ENCODE results near the gene ZNF654. TPM values are rescaled to one million over a fixed set of nuclear protein-coding genes. Genes with fewer than 3 reads are reported as not detected.
A peak's percentile ranks its signal among the peaks of the same experiment; 100 is the strongest.

ZNF654 gene
- total RNA-seq, 3 donors from 2014 or later, result 15.4 to 26.3 (median 16.5) TPM

GRCh38 chr3:88093266-88093665 lies 34.2 kb downstream of the ZNF654 start:
- H3K36me3 ChIP-seq, result peaks cover 5% of the 10 kb centered on the region
- no peaks in the 10 kb centered on the region for H3K9me3 ChIP-seq
- no peak for DNase-seq (ENCODE audit: low spot score in 2 of 2)
- intact Hi-C loops (cut with DNase I; ENCODE audit: low total_unique reads), result no loop called here
- H3K4me3 ChIP-seq, result no peak overlapping the region
- no peak overlapping the region for H3K27ac ChIP-seq
- TF ChIP-seq CTCF (IDR thresholded peaks at IDR 0.05) (no peak), POLR2AphosphoS5 (IDR thresholded peaks at IDR 0.05) (no peak), POLR2A (IDR thresholded peaks at IDR 0.05) (no peak)
- H3K4me1 ChIP-seq, result no peaks in the 10 kb centered on the region
- H3K27me3 ChIP-seq, result no peaks in the 10 kb centered on the region

- H3K9me3 ChIP-seq, result no peaks in the 10 kb centered on the region
- H3K4me3 ChIP-seq, result no peak overlapping the region
- H3K27ac ChIP-seq, result no peak overlapping the region
- no peaks in the 10 kb centered on the region for H3K36me3 ChIP-seq
- intact Hi-C loops (cut with DNase I; ENCODE audit: low total_unique reads), result no loop called here
- TF ChIP-seq CTCF (IDR thresholded peaks at IDR 0.05) (no peak), POLR2AphosphoS5 (IDR thresholded peaks at IDR 0.05) (no peak), POLR2A (IDR thresholded peaks at IDR 0.05) (no peak)
- H3K27me3 ChIP-seq, result no peaks in the 10 kb centered on the region
- DNase-seq (ENCODE audit: low spot score in 2 of 2), result no peak
- H3K4me1 ChIP-seq, result no peaks in the 10 kb centered on the region
Measured at GRCh38 chr3:88101142-88101541, 42.1 kb downstream of the ZNF654 start.

GRCh38 chr3:88105325-88105724 lies 46.3 kb downstream of the ZNF654 start:
- Histone ChIP-seq H3K9me3 (no peaks in the 10 kb centered on the region), H3K36me3 (no peaks in the 10 kb centered on the region), H3K4me3 (no peak overlapping the region), H3K27me3 (no peaks in the 10 kb centered on the region), H3K27ac (no peak overlapping the region), H3K4me1 (no peaks in the 10 kb centered on the region)
- TF ChIP-seq CTCF (IDR thresholded peaks at IDR 0.05), result no peak
- TF ChIP-seq POLR2A (IDR thresholded peaks at IDR 0.05), result no peak
- TF ChIP-seq POLR2AphosphoS5 (IDR thresholded peaks at IDR 0.05), result no peak
- intact Hi-C loops (cut with DNase I; ENCODE audit: low total_unique reads), result no loop called here
- DNase-seq (ENCODE audit: low spot score in 2 of 2), result no peak

GRCh38 chr3:88112289-88112688 lies 53.2 kb downstream of the ZNF654 start:
- H3K27ac ChIP-seq, result no peak overlapping the region
- no peaks in the 10 kb centered on the region for H3K4me1 ChIP-seq
- no peak overlapping the region for H3K4me3 ChIP-seq
- no peaks in the 10 kb centered on the region for H3K36me3 ChIP-seq
- intact Hi-C loops (cut with DNase I; ENCODE audit: low total_unique reads), result no loop called here
- no peak for DNase-seq (ENCODE audit: low spot score in 2 of 2)
- no peaks in the 10 kb centered on the region for H3K27me3 ChIP-seq
- H3K9me3 ChIP-seq, result no peaks in the 10 kb centered on the region
- TF ChIP-seq CTCF (IDR thresholded peaks at IDR 0.05) (no peak), POLR2A (IDR thresholded peaks at IDR 0.05) (no peak), POLR2AphosphoS5 (IDR thresholded peaks at IDR 0.05) (no peak)

- Histone ChIP-seq H3K36me3 (no peaks in the 10 kb centered on the region), H3K4me1 (no peaks in the 10 kb centered on the region), H3K4me3 (no peak overlapping the region), H3K27me3 (no peaks in the 10 kb centered on the region), H3K9me3 (no peaks in the 10 kb centered on the region), H3K27ac (no peak overlapping the region)
- peak in 1 of 2 donors; percentile 21 for DNase-seq (ENCODE audit: low spot score in 2 of 2)
- TF ChIP-seq CTCF (IDR thresholded peaks at IDR 0.05), result peak; percentile 43 to 56 (median 53)
- no peak for TF ChIP-seq POLR2AphosphoS5 (IDR thresholded peaks at IDR 0.05)
- intact Hi-C loops (cut with DNase I; ENCODE audit: low total_unique reads), result no loop called here
Measured at GRCh38 chr3:88113311-88114162, 54.5 kb downstream of the ZNF654 start.

All from breast epithelium (tissue), 4 donors.